ENCODE data around the gene ZNF200. TPM values are rescaled to one million over a fixed set of nuclear protein-coding genes. Genes with fewer than 3 reads are reported as not detected.

The ZNF200 gene
- total and polyA plus RNA-seq, 2 donors (not counting 1 experiment from before 2014, with no cell fraction given) = 5.9 to 8.1 TPM

GRCh38 chr16:3242709-3243108 lies 7.8 kb upstream of the ZNF200 start:
- Histone ChIP-seq H3K36me3 (ENCODE audit: control insufficient read depth, insufficient read depth, low read length) (no peaks in the 10 kb centered on the region), H3K9ac (ENCODE audit: insufficient read depth, low read length) (no peak overlapping the region), H3K27ac (ENCODE audit: insufficient read depth, low read length) (no peak overlapping the region), H3K4me1 (ENCODE audit: control insufficient read depth, extremely low read depth, insufficient read depth, low read length) (no peaks in the 10 kb centered on the region), H3K4me3 (replicated peaks in 1 of 4; ENCODE audit: control extremely low read depth in 1 of 4, insufficient read depth in 1 of 4, low read depth in 3 of 4, low read length in 4 of 4) (no peak overlapping the region), H4K20me1 (ENCODE audit: control insufficient read depth, extremely low read depth, insufficient read depth, low read length) (no peaks in the 10 kb centered on the region), H3K9me3 (ENCODE audit: control insufficient read depth, insufficient read depth, low read depth, low read length) (no peaks in the 10 kb centered on the region), H3K79me2 (ENCODE audit: control insufficient read depth, insufficient read depth, low read length) (no peaks in the 10 kb centered on the region), H3K27me3 (ENCODE audit: control insufficient read depth, insufficient read depth, low read length) (no peaks in the 10 kb centered on the region), H3K4me2 (ENCODE audit: extremely low read depth, insufficient read depth, low read length) (no peak overlapping the region), H2AFZ (ENCODE audit: low read length) (no peak overlapping the region)
- no peak for TF ChIP-seq EZH2 (IDR thresholded peaks at IDR 0.05; ENCODE audit: low read length, missing control alignments)
- TF ChIP-seq, protein P1, sequence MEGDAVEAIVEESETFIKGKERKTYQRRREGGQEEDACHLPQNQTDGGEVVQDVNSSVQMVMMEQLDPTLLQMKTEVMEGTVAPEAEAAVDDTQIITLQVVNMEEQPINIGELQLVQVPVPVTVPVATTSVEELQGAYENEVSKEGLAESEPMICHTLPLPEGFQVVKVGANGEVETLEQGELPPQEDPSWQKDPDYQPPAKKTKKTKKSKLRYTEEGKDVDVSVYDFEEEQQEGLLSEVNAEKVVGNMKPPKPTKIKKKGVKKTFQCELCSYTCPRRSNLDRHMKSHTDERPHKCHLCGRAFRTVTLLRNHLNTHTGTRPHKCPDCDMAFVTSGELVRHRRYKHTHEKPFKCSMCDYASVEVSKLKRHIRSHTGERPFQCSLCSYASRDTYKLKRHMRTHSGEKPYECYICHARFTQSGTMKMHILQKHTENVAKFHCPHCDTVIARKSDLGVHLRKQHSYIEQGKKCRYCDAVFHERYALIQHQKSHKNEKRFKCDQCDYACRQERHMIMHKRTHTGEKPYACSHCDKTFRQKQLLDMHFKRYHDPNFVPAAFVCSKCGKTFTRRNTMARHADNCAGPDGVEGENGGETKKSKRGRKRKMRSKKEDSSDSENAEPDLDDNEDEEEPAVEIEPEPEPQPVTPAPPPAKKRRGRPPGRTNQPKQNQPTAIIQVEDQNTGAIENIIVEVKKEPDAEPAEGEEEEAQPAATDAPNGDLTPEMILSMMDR (conservative IDR thresholded peaks at IDR 0.05 in 1 of 2, IDR thresholded peaks at IDR 0.05 in 1 of 2; ENCODE audit: low read depth in 1 of 2, low read length in 2 of 2) = no peak
- DNase-seq (ENCODE audit: low read depth in 2 of 2) = no peak

DNA sequence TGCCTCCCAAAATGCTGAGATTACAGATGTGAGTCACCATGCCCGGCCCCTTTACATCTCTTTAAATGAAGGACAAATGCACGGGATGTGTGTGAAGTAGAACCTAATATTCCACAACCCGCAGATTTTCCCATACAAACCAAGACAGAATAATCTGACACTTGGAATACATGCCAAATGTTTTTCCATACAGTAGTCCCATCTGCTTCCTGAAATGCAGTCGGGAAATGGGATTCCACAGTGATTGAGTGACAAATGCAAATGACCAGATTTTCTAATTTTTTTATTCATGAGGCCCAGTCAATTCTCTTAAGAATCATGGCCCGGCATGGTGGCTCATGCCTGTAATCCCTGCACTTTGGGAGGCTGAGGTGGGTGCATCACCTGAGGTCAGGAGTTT lies 6.8 kb upstream of the ZNF200 start:
- no peak overlapping the region for H2AFZ ChIP-seq (ENCODE audit: low read length)
- H3K9ac ChIP-seq (ENCODE audit: insufficient read depth, low read length) = no peak overlapping the region
- no peak overlapping the region for H3K4me2 ChIP-seq (ENCODE audit: extremely low read depth, insufficient read depth, low read length)
- H3K4me1 ChIP-seq (ENCODE audit: control insufficient read depth, extremely low read depth, insufficient read depth, low read length) = no peaks in the 10 kb centered on the region
- no peak overlapping the region for H3K27ac ChIP-seq (ENCODE audit: insufficient read depth, low read length)
- H3K79me2 ChIP-seq (ENCODE audit: control insufficient read depth, insufficient read depth, low read length) = no peaks in the 10 kb centered on the region
- TF ChIP-seq EZH2 (IDR thresholded peaks at IDR 0.05; ENCODE audit: low read length, missing control alignments) = no peak
- TF ChIP-seq, protein P1 (conservative IDR thresholded peaks at IDR 0.05 in 1 of 2, IDR thresholded peaks at IDR 0.05 in 1 of 2; ENCODE audit: low read depth in 1 of 2, low read length in 2 of 2) = no peak
- no peaks in the 10 kb centered on the region for H3K27me3 ChIP-seq (ENCODE audit: control insufficient read depth, insufficient read depth, low read length)
- H3K4me3 ChIP-seq (replicated peaks in 1 of 4; ENCODE audit: control extremely low read depth in 1 of 4, insufficient read depth in 1 of 4, low read depth in 3 of 4, low read length in 4 of 4) = no peak overlapping the region
- no peaks in the 10 kb centered on the region for H4K20me1 ChIP-seq (ENCODE audit: control insufficient read depth, extremely low read depth, insufficient read depth, low read length)
- H3K9me3 ChIP-seq (ENCODE audit: control insufficient read depth, insufficient read depth, low read depth, low read length) = no peaks in the 10 kb centered on the region
- H3K36me3 ChIP-seq (ENCODE audit: control insufficient read depth, insufficient read depth, low read length) = no peaks in the 10 kb centered on the region
- no peak for DNase-seq (ENCODE audit: low read depth in 2 of 2)

DNA sequence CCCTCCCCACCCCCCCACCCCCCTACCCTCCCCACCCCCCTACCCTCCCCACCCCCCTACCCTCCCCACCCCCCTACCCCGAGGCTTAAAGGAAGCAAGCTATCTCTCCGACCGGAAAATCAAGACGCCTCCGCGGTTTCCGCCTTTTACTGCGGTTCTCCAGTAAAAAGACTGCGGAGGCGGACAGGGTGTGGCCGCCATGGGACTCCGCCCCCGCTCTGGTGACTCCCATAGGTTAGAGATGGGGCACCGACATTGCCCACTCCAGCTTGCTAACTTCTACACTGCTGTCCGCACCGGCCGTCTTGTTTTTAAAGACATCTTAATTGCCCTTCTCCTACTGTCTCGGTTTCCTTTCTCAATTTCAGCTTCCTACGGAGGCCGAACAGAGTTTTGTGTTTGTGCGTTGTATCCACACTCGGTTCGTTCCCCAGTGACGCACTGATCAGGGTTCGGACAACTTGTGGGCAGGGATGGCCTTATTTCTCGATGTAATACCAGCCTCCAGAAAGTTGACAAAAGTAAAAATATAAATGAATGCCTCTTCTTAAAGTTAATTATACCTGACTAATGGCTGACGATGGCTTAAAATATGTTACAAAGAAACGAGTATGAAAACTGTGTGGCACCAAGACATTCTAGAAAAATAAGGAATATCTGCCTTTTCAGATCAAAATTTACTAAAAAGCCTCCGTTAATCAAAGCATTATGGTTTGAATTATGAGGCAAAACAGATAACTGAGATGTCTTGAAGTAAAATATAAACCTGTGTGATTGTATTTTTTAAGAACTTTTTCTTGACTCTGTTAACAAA lies 1.1 kb upstream of the ZNF200 start:
- H3K27me3 ChIP-seq (ENCODE audit: control insufficient read depth, insufficient read depth, low read length) = no peaks in the 10 kb centered on the region
- H3K36me3 ChIP-seq (ENCODE audit: control insufficient read depth, insufficient read depth, low read length) = peaks cover 6% of the 10 kb centered on the region
- H4K20me1 ChIP-seq (ENCODE audit: control insufficient read depth, extremely low read depth, insufficient read depth, low read length) = no peaks in the 10 kb centered on the region
- no peak overlapping the region for H3K9ac ChIP-seq (ENCODE audit: insufficient read depth, low read length)
- TF ChIP-seq, protein P1 (conservative IDR thresholded peaks at IDR 0.05 in 1 of 2, IDR thresholded peaks at IDR 0.05 in 1 of 2; ENCODE audit: low read depth in 1 of 2, low read length in 2 of 2) = no peak
- no peak for TF ChIP-seq EZH2 (IDR thresholded peaks at IDR 0.05; ENCODE audit: low read length, missing control alignments)
- peaks cover 13% of the 10 kb centered on the region for H3K79me2 ChIP-seq (ENCODE audit: control insufficient read depth, insufficient read depth, low read length)
- H3K4me2 ChIP-seq (ENCODE audit: extremely low read depth, insufficient read depth, low read length) = no peak overlapping the region
- DNase-seq (ENCODE audit: low read depth in 2 of 2) = no peak
- H2AFZ ChIP-seq (ENCODE audit: low read length) = no peak overlapping the region
- H3K27ac ChIP-seq (ENCODE audit: insufficient read depth, low read length) = no peak overlapping the region
- H3K4me1 ChIP-seq (ENCODE audit: control insufficient read depth, extremely low read depth, insufficient read depth, low read length) = no peaks in the 10 kb centered on the region
- H3K9me3 ChIP-seq (ENCODE audit: control insufficient read depth, insufficient read depth, low read depth, low read length) = no peaks in the 10 kb centered on the region
- no peak overlapping the region for H3K4me3 ChIP-seq (replicated peaks in 1 of 4; ENCODE audit: control extremely low read depth in 1 of 4, insufficient read depth in 1 of 4, low read depth in 3 of 4, low read length in 4 of 4)
